Activated T-cell treated with anti-CD3 and anti-CD28 coated beads, Interleukin-2, amount 50 U/mL, for 24 hours (primary cell): ENCODE data around the gene TNRC18.
A peak's percentile ranks its signal among the peaks of the same experiment; 100 is the strongest.
"Not testable (repeated sequence)": the region's sequence is repeated elsewhere in the genome, so short reads cannot be mapped to it uniquely, and the experiment has no call there.

Experiments used
- DNase-seq: peaks from one replicate; pipeline ENCODE4 v3.0.0-alpha.2; 2020
- H3K27ac Mint-ChIP-seq: 2 replicates; pipeline ENCODE4 v1.8.0; 2020; ENCODE audit warnings: mild to moderate bottlenecking, mixed read lengths
- H3K27me3 Mint-ChIP-seq: 2 replicates; pipeline ENCODE4 v1.8.0; 2020; ENCODE audit warnings: mixed read lengths
- H3K36me3 Mint-ChIP-seq: 2 replicates; pipeline ENCODE4 v1.8.0; 2020; ENCODE audit warnings: low read depth, mixed read lengths
- H3K4me1 Mint-ChIP-seq: 2 replicates; pipeline ENCODE4 v1.8.0; 2020; ENCODE audit warnings: low read depth, mixed read lengths
- H3K4me3 Mint-ChIP-seq: 2 replicates; pipeline ENCODE4 v1.8.0; 2020; ENCODE audit warnings: mild to moderate bottlenecking, moderate library complexity, mixed read lengths
- H3K9me3 Mint-ChIP-seq: 2 replicates; pipeline ENCODE4 v1.8.0; 2020; ENCODE audit warnings: mixed read lengths

Gene TNRC18

GRCh38 chr7:5312276-5313070, 111.2 kb downstream of the TNRC18 start:
- H3K27me3 Mint-ChIP-seq, H3K9me3 Mint-ChIP-seq, H3K4me1 Mint-ChIP-seq, H3K27ac Mint-ChIP-seq, DNase-seq, H3K4me3 Mint-ChIP-seq: not testable (repeated sequence)
- peaks cover 69% of the 10 kb centered on the region for H3K36me3 Mint-ChIP-seq

DNA sequence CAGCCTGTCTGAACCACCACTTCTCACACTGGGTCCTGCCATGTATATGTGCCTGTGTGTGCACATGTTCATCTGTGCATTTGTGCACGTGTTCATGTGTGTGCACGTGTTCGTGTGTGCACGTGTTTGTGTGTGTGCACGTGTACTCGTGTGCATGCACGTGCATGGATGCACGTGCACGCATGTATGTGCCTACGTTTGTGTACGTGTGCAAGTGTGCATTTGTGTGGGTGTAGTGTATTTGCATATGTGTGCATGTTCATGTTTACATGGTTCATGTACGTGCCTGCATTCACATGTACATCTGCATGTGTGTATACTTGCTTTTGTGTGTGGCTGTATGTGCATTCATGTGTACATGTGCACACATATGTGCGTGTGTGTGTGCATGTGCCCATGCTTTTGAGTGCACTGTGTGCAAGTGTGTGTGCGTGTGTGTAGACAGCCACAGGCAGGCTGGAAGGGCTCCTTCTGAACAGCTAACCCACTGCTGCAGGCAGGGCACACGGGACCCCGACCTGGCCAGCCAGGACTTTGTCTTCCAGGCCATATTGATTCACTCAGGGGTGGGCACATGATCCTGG, 112.7 kb downstream of the TNRC18 start:
- no peaks in the 10 kb centered on the region for H3K4me1 Mint-ChIP-seq
- H3K9me3 Mint-ChIP-seq = no peaks in the 10 kb centered on the region
- no peak overlapping the region for H3K27ac Mint-ChIP-seq
- no peak overlapping the region for H3K4me3 Mint-ChIP-seq
- H3K36me3 Mint-ChIP-seq = peaks cover 64% of the 10 kb centered on the region
- H3K27me3 Mint-ChIP-seq = no peaks in the 10 kb centered on the region
- no peak for DNase-seq

DNA sequence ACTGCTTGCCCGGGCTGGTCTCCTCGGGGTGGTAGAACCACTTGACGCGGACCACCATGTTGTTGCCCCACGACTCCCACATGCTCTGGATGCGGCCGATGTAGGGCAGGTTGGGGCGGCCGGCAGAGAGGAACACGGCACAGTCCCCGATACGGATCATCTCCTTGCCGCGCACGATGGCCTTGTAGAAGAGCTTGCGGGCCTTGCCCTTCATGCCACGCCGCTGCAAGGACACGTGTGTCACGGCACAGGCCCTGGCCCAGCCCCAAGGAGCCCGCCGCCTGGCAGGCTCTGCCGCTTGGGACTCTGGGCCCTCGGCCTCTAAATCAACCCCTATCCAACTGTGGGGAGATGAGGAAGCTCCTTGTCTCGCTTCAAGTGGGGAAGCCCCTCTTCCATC, 114.5 kb downstream of the TNRC18 start:
- Mint-ChIP-seq H3K4me3 (no peak overlapping the region), H3K9me3 (no peaks in the 10 kb centered on the region), H3K27ac (no peak overlapping the region), H3K27me3 (no peaks in the 10 kb centered on the region), H3K36me3 (peaks cover 49% of the 10 kb centered on the region), H3K4me1 (no peaks in the 10 kb centered on the region)
- DNase-seq = no peak

DNA sequence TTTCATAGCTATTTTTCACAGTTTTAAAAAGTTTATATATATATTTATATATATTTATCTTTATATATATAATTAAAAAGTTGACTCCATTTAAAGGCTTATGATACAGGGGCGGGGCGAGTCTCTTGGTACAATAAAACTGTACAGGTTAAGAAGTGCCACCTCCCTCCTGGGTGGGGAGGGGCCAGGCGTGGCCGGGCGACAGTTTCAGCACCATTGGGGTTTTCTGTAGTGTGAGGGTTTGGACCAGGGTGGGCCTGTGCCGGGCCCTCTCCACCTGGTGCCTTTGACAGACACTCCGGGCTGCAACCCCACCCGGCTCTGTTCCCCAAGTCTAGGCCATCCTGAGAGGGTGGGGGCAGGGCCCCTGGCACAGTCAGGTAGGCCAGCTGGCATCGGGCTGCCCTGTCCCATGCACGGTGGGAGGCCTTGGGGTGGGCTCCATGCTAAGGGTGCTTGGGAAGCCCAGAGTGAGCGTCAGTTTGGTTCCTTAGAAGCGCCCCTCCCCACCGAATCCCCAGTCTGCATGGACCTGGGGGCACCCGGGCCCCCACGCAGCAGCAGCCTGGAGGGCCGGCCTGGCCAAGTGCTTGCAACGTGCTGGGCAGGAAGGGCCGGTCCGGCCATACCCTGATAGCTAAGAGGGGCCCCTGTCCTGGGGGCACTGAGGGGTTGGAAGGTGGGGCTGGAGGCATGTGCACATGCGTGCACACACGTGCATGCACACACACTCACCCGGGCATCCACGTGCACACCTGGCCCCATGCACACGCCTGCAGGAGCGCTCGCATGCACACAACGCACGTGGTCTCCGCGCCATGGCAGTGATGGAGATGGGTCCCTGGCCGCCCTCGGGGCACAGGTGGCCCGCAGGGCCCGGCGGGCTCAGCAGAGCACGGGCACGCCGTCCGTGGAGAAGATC, 116.2 kb downstream of the TNRC18 start:
- H3K27me3 Mint-ChIP-seq, H3K9me3 Mint-ChIP-seq, H3K27ac Mint-ChIP-seq, DNase-seq, H3K4me3 Mint-ChIP-seq, H3K4me1 Mint-ChIP-seq: not testable (repeated sequence)
- peaks cover 43% of the 10 kb centered on the region for H3K36me3 Mint-ChIP-seq

- H3K4me3 Mint-ChIP-seq, H3K4me1 Mint-ChIP-seq: not testable (repeated sequence)
Observed at GRCh38 chr7:5305050-5305449, 118.6 kb downstream of the TNRC18 start.

DNA sequence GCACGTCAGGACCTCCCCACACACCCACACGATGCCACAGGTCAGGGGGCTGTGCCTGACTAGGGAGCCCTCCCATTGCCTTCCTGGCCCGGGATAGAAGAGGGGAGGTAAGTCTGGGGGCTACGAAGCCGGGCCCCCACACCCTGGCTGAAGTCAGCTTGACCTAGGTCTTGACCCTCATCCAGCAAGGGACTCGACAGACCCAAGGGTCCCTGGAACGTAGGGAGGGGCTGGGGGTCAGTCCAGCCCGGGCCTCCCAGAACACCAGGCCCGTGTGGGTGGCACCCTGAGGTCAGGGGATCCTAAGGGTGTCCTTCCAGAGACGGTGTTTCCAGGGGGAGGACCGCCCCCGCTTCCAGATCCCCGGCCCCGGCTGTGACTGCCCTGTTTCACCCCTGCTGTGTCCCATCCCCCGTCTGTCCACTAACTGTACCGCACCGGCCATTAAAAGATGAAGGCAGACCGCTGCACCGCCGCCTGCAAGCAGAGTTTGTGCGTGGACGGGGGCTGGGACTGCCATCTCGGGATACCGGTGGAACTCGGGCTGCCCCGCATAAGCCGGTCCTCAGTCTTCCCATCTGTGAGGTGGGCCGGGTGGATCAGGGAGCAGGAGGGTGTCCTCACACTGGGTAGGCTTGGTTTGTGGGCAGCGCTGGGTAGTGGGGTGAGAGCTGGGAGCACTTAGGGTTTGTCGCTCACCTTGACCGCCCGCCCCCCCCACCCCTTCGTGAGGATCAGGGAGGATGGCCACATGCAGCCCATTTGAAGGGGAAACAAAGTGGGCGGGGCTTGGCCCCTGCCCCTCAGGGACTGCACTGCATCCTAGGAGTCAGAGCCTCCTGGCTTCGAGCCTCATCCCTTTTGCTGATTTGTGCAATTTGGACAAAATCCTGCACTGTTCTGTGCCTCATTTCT, 119.8 kb downstream of the TNRC18 start:
- Mint-ChIP-seq H3K27me3 (no peaks in the 10 kb centered on the region), H3K9me3 (no peaks in the 10 kb centered on the region), H3K36me3 (peaks cover 16% of the 10 kb centered on the region), H3K27ac (no peak overlapping the region), H3K4me3 (no peak overlapping the region), H3K4me1 (no peaks in the 10 kb centered on the region)
- DNase-seq = no peak

More at GRCh38 chr7:5305050-5305449, 118.6 kb downstream of the TNRC18 start:
- not testable (repeated sequence) for H3K27me3 Mint-ChIP-seq, DNase-seq, H3K9me3 Mint-ChIP-seq, H3K27ac Mint-ChIP-seq
- peaks cover 23% of the 10 kb centered on the region for H3K36me3 Mint-ChIP-seq

DNA sequence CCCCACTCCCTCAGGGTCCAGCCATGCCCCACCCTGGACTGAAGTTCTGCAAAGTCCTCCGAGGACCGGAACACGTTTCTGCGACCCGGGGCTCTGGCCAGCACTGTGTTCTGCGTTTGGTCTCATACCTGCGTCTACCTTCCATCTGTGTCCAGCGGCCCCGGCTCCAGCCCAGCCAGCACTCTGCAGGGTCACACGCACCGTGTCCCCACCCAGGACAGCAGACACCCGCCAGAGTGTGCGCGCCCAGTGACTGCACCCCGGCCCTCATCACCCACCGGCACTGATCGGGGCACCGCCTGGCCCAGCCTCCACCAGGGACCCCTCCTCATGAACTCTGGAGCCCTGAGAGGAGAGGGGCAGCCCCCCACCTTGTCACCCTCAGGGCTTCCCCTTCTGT, 120.6 kb downstream of the TNRC18 start:
- Mint-ChIP-seq H3K4me1 (peaks cover 1% of the 10 kb centered on the region), H3K4me3 (no peak overlapping the region), H3K27me3 (peaks cover 5% of the 10 kb centered on the region), H3K9me3 (no peaks in the 10 kb centered on the region), H3K36me3 (peaks cover 11% of the 10 kb centered on the region), H3K27ac (no peak overlapping the region)
- DNase-seq = no peak

DNA sequence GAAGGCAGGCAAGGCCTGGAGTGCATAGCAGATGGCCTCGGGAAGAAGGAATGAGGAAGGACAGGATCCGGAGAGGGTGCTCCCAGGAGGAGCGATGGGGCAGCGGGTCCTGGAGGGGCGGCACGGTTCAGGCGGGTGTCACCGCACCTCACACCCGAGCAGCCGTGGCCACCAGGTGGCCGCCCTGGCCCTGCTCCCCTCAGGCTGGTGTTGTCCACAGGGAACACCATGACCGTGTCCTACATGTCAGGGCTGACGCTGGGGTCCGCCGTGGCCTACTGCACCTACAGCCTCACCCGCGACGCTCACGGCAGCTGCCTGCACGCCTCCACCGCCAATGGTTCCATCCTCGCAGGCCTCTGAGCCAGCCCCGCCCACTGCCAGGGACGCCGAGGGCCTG, 121.1 kb downstream of the TNRC18 start:
- H3K36me3 Mint-ChIP-seq = peaks cover 7% of the 10 kb centered on the region
- no peaks in the 10 kb centered on the region for H3K9me3 Mint-ChIP-seq
- no peak for DNase-seq
- H3K27me3 Mint-ChIP-seq = peaks cover 7% of the 10 kb centered on the region
- H3K27ac Mint-ChIP-seq = no peak overlapping the region
- no peak overlapping the region for H3K4me3 Mint-ChIP-seq
- peaks cover 3% of the 10 kb centered on the region for H3K4me1 Mint-ChIP-seq

DNA sequence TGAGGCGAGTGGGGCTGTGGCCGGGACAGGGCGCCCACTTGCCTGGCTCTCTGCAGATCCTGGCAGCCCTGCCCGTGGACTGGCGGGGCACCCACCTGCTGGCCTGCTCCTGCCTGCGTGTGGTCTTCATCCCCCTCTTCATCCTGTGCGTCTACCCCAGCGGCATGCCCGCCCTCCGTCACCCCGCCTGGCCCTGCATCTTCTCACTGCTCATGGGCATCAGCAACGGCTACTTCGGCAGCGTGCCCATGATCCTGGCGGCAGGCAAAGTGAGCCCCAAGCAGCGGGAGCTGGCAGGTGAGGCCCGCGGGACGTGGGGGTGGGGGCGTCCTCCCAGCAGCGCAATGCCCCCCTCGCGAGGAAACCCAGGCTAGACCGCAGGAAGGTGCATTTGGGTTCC, 123.3 kb downstream of the TNRC18 start:
- no peak overlapping the region for H3K4me3 Mint-ChIP-seq
- no peaks in the 10 kb centered on the region for H3K36me3 Mint-ChIP-seq
- H3K27me3 Mint-ChIP-seq = peaks cover 18% of the 10 kb centered on the region
- no peaks in the 10 kb centered on the region for H3K9me3 Mint-ChIP-seq
- DNase-seq = no peak
- H3K27ac Mint-ChIP-seq = no peak overlapping the region
- peaks cover 13% of the 10 kb centered on the region for H3K4me1 Mint-ChIP-seq

GRCh38 chr7:5296611-5297226, 126.9 kb downstream of the TNRC18 start:
- H3K4me3 Mint-ChIP-seq = peak overlapping the region; percentile 70
- H3K4me1 Mint-ChIP-seq = peaks cover 13% of the 10 kb centered on the region
- H3K27ac Mint-ChIP-seq = no peak overlapping the region
- peaks cover 4% of the 10 kb centered on the region for H3K9me3 Mint-ChIP-seq
- H3K27me3 Mint-ChIP-seq = peaks cover 23% of the 10 kb centered on the region
- H3K36me3 Mint-ChIP-seq = no peaks in the 10 kb centered on the region
- DNase-seq = peak; percentile 73

GRCh38 chr7:5296015-5296610, 127.5 kb downstream of the TNRC18 start:
- no peak overlapping the region for H3K4me3 Mint-ChIP-seq
- no peak overlapping the region for H3K27ac Mint-ChIP-seq
- DNase-seq = peak; percentile 42
- H3K27me3 Mint-ChIP-seq = peaks cover 23% of the 10 kb centered on the region
- H3K36me3 Mint-ChIP-seq = no peaks in the 10 kb centered on the region
- H3K9me3 Mint-ChIP-seq = peaks cover 4% of the 10 kb centered on the region
- peaks cover 13% of the 10 kb centered on the region for H3K4me1 Mint-ChIP-seq

GRCh38 chr7:5295039-5296014, 128.3 kb downstream of the TNRC18 start:
- H3K4me3 Mint-ChIP-seq = no peak overlapping the region
- H3K27me3 Mint-ChIP-seq = peaks cover 23% of the 10 kb centered on the region
- H3K9me3 Mint-ChIP-seq = peaks cover 4% of the 10 kb centered on the region
- H3K27ac Mint-ChIP-seq = no peak overlapping the region
- DNase-seq = no peak
- no peaks in the 10 kb centered on the region for H3K36me3 Mint-ChIP-seq
- peaks cover 13% of the 10 kb centered on the region for H3K4me1 Mint-ChIP-seq
